HG02642 (cell line): ENCODE results near the gene RAB40B.

ENCODE experiments used
- ATAC-seq: cut with Tn5 transposase; IDR thresholded peaks from one replicate; pipeline ENCODE4 v1.9.1; 2021; ENCODE audit warnings: mild to moderate bottlenecking; ENCODE audit not compliant: unreplicated experiment, poor library complexity

The RAB40B gene

GRCh38 chr17:82630212-82630611 lies 68.3 kb downstream of the RAB40B start:
- ATAC-seq: no peak

DNA sequence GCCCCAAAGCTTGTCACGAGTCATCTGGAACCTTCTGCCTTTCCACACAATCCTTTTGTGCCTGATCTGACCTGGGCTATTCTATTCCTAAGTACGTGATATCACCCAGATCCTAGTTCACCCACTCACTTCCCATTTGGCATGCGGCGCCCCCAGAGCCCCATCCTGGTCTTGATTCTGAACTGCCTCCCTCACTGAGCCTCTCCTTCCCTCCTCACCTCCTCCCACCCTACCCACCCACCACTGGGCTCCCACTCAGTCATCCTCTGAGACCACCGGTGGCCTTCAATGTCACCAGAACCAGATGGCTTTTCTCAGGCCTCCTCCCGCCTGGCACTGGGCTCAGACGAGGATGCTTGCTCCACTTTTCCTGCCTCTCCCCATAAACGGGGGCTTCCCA lies 68.8 kb downstream of the RAB40B start:
- no peak for ATAC-seq

DNA sequence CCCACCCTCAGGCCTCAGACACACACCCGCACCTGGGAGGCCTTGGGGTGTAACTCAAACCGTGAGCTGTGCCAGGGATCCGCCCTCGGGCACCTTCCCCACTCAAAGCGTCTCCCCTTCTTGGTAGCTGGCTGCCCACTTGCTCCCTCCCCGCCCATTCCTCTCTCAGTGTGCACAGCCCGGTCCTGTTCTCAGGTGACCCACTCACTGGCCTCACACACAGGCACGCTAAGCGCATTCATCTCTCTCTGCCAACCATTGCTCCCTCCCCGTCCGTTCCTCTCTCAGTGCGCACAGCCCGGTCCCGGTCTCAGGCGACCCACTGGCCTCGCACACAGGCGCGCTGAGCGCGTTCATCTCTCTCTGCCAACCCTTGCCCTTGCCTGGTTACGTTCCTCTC lies 71.1 kb downstream of the RAB40B start:
- no peak for ATAC-seq

GRCh38 chr17:82623707-82624106 lies 74.8 kb downstream of the RAB40B start:
- no peak for ATAC-seq

DNA sequence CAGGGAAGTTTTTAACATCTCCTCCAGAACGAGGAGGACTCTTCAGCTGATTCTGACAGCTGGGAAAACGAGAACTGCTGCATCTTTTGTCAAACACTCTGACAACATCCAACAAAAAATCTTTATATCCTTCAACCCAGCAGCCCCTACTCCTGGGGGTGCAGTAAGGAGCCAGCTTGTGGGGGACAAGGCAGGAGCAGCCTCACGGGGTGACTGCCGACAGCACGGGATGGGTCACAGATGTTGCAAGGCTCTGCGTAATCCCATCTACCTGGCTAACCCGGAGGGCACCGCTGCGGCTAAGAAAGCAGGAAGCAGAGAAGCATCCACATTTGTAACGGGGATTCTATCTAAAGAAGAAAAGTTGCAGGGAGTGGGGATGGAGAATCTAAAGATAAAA lies 78.9 kb downstream of the RAB40B start:
- ATAC-seq: no peak

GRCh38 chr17:82619211-82619610 lies 79.3 kb downstream of the RAB40B start:
- no peak for ATAC-seq

DNA sequence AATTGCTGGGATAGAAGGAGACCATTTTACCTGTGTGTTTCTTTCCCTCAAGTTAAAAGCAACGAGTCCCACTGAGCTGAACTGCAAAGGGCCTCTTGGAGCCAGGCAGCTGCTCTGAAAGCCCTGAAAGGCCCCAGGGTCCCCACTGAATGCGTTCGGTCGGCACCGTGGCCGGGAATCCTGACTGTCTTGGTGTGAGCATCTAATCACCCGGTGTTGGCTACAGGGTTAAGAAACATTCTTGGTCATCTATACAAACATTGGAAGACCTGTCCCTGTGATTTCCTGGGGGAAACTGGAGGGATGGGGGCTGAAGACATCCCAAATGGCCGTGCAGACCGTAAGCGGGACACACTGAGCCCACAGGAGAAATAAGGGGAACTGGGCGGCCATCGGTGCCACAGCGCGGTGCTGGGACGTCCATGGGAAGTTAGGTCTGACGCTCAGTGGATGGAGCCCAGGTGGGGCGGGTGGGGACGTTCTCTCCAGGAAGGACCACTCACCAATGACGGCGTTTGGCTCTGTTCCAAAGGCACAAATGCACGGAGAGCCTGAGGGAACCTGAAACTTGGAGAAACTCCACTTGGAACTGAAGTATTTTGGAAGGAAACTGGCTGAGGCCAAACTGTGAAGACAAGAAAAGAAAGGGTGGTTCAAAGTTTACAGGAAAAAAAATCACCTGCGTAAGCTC lies 82.3 kb downstream of the RAB40B start:
- no peak for ATAC-seq

- ATAC-seq: no peak
These were observed 83.1 kb downstream of the RAB40B start for GRCh38 chr17:82615084-82616020.

DNA sequence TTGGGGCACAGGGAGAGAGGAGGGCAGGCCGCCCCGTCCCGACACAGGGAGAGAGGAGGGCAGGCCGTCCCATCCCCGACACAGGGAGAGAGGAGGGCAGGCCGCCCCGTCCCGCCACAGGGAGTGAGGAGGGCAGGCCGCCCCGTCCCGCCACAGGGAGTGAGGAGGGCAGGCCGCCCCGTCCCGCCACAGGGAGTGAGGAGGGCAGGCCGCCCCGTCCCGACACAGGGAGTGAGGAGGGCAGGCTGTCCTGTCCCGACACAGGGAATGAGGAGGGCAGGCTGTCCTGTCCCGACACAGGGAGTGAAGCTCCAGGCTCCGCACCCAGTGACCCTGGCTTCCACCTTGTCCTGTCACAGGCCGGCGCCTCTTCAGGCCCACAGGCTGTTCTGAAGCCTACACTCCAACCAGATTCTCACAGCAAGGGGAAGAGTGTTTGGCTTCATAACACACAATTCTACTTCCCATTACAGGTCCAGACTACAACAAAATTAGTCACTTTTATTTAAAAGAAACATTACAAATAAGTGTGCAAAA lies 84.3 kb downstream of the RAB40B start:
- no peak for ATAC-seq

DNA sequence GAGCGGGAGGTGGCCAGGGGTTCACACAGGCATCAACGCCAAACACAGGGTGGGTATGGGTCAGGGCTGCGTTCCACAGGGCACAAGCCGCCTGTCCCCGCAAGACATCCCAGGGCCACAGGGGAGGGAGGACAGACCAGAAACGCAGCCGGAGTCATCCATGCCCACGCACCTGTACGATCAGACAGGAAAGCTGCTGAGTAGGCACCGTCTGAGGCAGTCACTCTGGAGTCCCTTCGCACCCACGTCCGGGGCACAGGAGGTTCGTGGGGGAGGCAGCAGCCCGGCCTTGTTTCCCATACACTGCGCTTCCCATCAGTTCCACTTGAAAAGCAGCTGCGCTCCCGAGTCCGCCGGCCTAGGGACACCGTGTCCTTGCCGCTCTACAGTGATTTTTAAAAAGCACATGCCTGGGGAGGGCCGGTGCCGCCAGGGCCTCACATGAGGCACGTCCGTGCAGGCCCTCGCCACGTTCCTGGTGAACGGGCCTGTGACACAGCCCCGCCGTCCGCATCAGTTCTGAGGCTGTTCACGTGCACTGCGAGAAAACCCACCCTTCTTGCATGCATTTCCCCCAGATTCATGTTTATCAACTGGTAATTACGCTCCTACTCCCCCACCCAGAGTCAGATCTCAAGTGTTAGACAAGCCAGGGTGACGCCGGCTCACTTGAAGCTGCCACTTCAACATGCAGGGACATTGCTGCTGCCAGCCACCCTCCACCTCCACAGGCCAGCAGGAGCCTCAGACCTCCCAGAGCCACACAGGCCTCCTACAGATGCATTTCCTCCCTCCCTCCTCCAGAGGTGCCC lies 85.0 kb downstream of the RAB40B start:
- no peak for ATAC-seq

DNA sequence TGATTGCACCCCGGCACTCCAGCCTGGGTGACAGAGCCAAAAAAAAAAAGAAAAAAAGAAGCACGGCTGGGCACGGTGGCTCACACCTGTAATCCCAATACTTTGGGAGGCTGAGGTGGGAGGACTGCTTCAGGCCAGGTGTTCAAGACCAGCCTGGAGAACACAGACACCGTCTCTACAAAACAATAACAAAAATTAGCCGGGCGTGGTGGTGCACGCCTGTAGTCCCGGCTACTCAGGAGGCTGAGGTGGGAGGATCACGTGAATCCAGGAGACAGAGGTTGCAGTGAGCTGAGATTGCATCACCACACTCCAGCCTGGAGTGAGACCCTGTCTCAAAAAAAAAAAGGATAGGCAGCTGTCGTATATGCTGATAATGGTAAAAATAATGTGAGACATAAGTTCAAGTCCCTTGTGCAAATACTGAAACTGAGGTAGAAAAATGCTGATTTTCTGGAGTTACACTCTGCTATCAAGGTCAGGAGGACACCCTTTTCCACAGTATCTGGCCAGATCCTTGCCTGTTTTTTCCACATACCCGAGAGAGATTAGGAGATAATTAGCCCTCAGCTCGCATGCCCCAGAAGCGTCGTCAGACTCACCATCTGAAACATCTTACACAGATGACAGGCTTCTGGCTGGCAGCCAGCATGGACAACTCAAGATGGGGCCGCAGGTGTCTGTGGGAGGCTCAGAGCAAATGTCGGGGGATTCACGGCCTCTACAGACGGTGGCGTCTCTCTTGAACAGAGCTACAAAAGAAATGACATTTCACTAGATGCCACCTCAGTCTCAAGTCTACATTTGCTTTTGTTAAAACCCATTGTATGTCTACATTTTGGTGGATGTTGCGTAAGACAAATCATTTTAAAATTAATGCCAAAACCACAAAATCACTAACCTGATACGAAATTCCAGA lies 87.1 kb downstream of the RAB40B start:
- no peak for ATAC-seq

DNA sequence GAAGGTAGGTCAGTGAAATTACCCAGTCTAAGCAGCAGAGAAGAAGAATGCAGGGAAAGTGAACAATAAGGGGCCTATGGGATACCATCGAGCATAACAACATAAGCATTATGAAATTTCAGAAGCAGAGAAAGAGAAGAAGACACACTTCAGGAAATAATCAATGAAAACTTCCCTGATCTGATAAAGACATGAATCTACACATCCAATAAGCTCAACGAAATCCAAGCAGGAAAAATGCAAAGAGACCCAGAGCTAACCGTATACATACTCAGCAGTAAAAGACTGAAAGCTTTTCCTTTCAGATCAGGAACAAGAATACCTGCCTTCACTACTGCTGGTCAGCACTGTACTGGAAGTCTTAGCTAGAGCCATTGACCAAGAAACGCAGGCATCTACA lies 88.8 kb downstream of the RAB40B start:
- no peak for ATAC-seq

- no peak for ATAC-seq
These were observed 89.7 kb downstream of the RAB40B start for GRCh38 chr17:82608816-82609215.

GRCh38 chr17:82605939-82606600 lies 92.4 kb downstream of the RAB40B start:
- ATAC-seq: no peak
